ENCODE data around the gene HOXA4.

Gene HOXA4

DNA sequence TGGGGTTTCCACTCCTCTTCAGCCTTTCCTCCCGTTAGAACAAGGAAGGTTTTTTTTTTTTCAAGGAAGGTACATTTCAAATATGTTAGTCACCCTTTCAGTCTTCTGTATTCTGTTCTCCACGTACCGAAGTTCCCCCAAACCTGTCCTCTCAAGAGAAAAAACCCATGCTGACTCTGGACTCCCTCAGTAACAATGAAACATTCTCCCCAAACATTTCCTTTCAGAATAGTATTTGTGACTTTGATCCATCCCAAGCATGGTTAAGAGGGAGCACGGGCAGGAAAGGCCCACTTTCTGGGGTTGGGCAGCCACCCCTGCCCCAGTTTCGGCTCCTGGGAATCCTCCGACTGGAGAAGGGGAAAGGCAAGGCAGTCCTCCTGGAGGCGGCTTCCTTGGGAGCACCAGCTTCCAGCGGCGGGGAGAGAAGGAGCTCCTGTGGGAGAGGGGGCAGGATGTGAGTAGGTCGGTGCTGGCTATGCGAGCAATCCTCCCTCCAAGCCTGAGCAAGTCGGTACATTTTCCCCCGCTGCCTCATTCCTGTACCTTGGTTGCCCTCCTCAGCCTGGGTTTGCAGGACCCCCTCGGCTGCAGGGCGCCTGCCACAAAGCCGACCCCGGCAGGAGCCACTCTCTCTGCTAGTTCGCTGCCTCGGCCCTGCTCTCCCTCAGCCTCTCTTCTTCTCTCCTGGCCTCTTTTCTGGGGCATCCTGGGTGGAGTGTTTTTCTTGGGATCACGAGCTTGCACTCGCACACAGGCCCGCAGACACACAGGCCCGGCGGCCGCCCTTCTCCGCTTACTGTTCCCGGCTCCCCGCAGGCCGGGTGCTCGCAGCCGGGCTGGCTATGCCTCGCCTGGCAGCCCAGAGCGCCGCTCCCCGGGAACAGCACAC lies 32.6 kb downstream of the HOXA4 start:
- H3K4me1 Mint-ChIP-seq (ENCODE audit: low read depth): peaks cover 44% of the 10 kb centered on the region
- peaks cover 83% of the 10 kb centered on the region for H3K27me3 Mint-ChIP-seq
- H3K36me3 Mint-ChIP-seq (ENCODE audit: low read depth): peaks cover 7% of the 10 kb centered on the region
- H3K4me3 Mint-ChIP-seq: peak overlapping the region; percentile 82
- H3K9me3 Mint-ChIP-seq: no peaks in the 10 kb centered on the region
- no peak overlapping the region for H3K27ac Mint-ChIP-seq

DNA sequence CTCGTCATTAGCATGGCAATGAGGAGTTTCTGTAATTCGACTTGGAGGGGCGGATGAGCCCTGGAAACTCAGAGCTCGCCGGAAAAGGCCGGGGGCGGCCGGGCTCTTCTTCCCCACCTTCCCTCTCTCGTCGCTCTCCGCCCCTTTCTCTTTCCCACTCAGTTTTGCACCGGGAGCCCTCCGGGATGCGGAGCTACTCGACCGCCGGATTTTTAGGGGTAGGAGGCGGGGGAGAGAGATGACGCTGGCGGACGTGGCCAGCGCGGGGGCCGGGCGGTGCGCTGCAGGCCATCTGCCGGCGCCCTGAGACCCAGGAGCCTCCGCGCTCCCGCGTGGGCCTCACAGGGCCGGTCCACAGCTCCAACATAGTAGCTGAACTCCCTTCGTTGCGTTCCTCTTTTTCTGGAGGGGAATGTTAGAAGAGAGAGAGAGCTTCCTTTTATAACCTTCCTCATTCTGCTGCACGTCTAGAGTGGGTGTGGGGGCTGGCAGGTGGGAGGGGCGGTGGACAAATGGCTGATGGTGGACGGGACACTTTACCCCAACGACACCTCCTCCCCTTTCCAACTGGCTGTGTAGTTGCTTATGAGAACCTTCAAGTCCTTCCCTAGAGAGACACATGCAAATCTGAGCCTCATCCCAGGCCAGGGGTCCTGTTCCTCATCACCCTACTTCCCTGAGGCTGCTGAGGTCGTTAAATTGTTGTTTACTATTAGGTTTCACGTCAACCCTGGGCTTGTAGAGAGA lies 33.6 kb downstream of the HOXA4 start:
- Mint-ChIP-seq H3K4me3 (peak overlapping the region; percentile 82), H3K4me1 (ENCODE audit: low read depth) (peaks cover 36% of the 10 kb centered on the region), H3K9me3 (no peaks in the 10 kb centered on the region), H3K27ac (no peak overlapping the region), H3K36me3 (ENCODE audit: low read depth) (peaks cover 7% of the 10 kb centered on the region), H3K27me3 (peaks cover 85% of the 10 kb centered on the region)

DNA sequence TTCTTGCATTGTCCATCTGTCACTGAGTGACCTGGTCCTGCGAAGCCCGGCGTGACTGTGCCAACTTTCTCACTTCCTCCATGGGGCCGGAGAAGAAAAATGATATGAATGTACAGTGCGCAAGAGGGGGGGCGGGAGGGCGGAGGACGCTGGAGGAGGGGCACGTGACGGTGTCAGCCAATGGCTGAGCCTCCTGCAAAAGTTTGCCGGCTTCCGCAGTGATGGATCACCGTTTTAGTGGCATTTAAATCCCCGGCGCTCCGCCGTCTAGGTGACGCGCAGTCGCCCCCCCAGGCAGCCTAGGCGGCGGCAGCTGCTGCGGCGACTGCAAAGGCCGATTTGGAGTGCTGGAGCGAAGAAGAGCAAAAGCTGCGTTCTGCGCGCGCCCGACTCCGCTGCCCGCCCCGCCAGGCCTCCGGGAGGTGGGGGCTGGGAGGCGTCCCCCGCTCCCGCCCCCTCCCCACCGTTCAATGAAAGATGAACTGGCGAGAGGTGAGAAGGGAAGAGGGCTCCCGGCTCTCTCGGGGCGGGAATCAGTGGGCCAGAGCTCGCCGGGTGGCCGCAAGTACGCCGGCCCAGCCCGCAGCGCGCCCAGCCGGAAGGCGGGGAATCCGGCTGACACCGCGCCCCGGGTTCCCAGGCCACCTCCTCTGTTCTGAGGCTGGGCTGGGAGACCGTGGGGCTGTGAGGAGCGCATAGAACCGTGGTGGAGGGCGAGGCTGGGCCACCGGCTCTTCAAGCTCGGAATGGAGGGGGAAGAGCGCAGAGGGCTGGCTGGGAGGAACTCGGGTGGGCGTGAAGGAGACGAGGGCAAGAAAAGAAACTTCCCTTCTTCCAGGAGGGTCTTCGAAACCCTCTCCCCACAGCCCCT lies 34.4 kb downstream of the HOXA4 start, which contains the start of gene HOXA1:
HOXA1 (minus strand) TSS at position 104 of the 871 bp plus-strand sequence; CDS start at position 16, 88 bp downstream.
- H3K4me3 Mint-ChIP-seq: peak within 1 kb of the TSS; percentile 82
- peaks cover 85% of the 10 kb centered on the region for H3K27me3 Mint-ChIP-seq
- H3K27ac Mint-ChIP-seq: no peak within 1 kb of the TSS
- peaks cover 7% of the 10 kb centered on the region for H3K36me3 Mint-ChIP-seq (ENCODE audit: low read depth)
- H3K9me3 Mint-ChIP-seq: no peaks in the 10 kb centered on the region
- peaks cover 32% of the 10 kb centered on the region for H3K4me1 Mint-ChIP-seq (ENCODE audit: low read depth)

DNA sequence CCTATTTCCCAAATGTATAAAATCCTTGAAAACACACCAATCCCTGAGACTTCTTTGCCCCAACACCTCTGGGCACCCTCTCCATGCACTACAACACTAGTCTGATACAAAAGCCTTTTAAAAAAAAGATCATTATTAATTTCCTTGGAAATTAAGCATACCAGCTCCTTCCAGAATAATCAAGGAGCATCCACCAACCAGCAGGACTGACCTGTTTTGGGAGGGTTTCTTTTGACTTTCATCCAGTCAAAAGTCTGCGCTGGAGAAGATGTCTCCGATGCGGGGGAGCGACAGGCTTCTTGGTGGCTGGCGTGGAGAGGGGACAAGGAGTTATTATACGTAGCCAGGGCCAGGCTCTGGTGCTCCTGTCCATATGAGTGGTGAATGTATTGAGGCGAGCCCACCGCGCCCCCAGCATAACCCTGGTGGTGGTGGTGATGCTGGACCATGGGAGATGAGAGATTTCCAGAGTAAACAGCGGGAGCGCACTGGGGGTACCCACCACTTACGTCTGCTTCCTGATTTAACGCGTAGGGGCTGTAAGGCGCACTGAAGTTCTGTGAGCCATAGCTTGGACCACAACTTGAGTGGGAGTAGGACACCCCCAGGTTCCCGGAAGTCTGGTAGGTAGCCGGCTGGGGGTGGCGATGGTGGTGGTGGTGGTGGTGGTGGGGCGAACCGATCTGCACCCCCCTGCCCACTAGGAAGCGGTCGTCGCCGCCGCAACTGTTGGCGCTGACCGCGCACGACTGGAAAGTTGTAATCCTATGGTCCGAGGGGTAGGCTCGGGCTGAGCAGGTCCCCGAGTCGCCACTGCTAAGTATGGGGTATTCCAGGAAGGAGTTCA lies 35.3 kb downstream of the HOXA4 start:
- Mint-ChIP-seq H3K9me3 (no peaks in the 10 kb centered on the region), H3K36me3 (ENCODE audit: low read depth) (peaks cover 1% of the 10 kb centered on the region), H3K27ac (no peak overlapping the region), H3K4me1 (ENCODE audit: low read depth) (peaks cover 32% of the 10 kb centered on the region), H3K27me3 (peaks cover 85% of the 10 kb centered on the region), H3K4me3 (peak overlapping the region; percentile 82)

DNA sequence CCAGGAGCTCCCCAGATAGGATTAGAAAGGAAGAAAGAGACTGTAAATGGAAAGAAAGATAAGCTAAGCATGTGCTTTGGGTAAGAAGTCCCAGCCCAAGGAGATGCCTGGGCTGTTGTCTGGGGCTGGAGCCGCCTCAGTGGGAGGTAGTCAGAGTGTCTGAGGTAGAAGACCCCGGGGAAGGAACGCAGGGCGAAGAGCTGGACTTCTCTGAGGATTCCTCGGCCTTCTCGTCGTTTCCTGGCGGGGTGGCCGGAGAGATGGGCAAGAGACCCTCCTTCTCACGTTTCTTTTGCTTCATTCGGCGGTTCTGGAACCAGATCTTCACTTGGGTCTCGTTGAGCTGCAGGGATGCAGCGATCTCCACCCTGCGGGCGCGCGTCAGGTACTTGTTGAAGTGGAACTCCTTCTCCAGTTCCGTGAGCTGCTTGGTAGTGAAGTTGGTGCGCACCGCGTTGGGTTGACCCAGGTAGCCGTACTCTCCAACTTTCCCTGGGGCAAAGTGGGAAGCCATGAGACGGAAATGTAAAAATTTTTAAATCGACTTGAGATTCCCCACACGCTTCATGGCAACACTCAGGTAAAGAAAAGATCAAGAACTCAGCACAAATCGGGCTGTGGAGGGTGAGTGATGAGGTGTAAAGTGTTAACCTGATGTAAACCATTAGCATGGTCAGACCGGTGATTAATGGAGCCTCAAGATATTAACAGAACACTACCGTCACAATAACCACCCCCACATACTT lies 36.1 kb downstream of the HOXA4 start:
- H3K4me3 Mint-ChIP-seq: peak overlapping the region; percentile 82
- H3K27ac Mint-ChIP-seq: no peak overlapping the region
- H3K36me3 Mint-ChIP-seq (ENCODE audit: low read depth): no peaks in the 10 kb centered on the region

DNA sequence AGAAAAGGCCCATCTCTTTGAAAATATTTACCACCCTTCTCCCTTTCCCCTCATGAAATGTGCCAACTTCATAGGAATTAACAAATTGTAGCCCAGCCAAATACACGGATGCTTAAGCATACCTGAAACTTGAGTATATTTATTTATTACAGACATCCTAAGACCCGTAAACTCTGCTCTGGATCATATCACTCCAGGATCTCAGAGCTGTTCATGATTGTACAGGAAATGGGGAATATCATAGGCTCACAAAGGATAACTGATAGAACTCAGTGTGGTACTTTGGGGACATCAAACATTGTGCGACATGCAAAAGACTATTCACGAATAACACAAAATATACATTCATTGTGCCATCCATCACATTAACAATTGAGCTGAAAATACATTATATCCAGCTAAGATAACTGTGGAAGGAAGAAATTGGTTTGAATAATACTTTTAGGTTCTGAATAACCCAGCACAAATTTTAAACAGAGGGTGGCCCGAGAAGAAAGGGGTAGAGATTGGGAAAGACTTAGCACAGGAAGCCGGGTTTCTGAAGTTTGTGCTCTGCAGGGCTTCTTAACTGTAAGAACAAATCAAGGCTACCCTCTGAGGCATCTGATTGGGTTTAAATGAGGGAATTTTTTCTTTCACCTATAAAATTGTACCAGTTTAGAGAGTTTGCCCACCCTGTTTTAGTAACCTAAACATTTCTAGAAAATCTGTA lies 37.2 kb downstream of the HOXA4 start:
- Mint-ChIP-seq H3K4me1 (ENCODE audit: low read depth) (peaks cover 29% of the 10 kb centered on the region), H3K27ac (no peak overlapping the region), H3K9me3 (no peaks in the 10 kb centered on the region), H3K27me3 (peaks cover 86% of the 10 kb centered on the region), H3K36me3 (ENCODE audit: low read depth) (no peaks in the 10 kb centered on the region), H3K4me3 (no peak overlapping the region)

More for the DNA sequence above, 36.1 kb downstream of the HOXA4 start:
- Mint-ChIP-seq H3K4me1 (ENCODE audit: low read depth) (peaks cover 32% of the 10 kb centered on the region), H3K27me3 (peaks cover 85% of the 10 kb centered on the region), H3K9me3 (no peaks in the 10 kb centered on the region)

DNA sequence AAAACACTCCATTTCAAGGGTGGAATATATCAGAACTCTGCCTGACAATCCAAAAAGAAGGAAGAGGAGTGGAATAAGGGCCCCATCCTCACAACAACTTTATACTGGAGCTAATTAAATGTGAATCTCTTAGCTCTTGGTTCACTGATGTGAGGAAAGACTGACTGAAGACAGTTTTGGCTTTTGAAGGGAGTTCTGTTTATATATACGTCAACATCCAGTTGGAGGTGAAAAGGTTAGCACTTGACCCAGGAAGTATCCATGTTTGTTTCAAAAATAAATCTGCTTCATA lies 37.8 kb downstream of the HOXA4 start:
- no peak overlapping the region for H3K27ac Mint-ChIP-seq
- no peak overlapping the region for H3K4me3 Mint-ChIP-seq
- peaks cover 86% of the 10 kb centered on the region for H3K27me3 Mint-ChIP-seq
- H3K36me3 Mint-ChIP-seq (ENCODE audit: low read depth): no peaks in the 10 kb centered on the region
- H3K9me3 Mint-ChIP-seq: no peaks in the 10 kb centered on the region
- H3K4me1 Mint-ChIP-seq (ENCODE audit: low read depth): peaks cover 23% of the 10 kb centered on the region

DNA sequence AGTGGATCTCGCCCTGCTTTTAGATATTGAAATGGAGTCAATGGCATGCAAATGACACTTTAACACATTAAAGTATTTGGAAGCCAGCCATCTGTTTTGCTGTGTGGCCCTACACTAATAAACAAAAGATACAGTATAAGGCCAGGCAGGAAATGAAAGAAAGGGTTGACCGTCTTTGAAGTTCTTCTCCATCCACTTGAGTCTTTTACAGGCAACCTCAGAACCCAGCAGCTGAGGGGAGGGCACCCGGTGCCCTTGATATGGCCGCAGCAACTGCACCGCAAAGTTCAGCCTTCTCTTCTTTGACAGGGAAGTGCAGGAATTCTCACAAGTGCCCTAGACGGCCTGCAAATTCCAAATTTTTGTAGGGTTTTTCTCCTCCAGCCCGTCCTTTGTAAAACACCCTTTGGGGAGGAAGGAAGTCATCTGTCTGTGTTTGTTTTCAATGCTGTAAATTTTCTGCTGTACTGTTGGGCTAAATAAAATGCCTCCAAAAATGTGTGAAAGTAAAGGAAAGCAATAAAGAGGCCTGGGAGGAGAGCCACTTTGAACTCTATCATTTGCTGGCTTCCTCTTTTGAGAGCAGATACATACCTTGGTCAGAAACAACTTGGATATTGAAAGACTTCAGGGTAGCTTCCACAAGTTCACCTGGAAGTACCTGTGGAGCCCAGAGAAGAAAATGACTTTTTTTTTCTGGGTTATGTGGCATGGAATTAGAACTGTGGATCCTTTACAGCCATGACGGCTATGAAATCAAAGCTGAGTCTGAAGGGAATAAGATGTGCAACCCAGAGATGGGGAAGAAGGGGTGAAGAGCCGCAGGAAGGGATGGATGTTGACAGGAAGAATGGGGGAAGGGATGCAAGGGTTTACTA lies 38.4 kb downstream of the HOXA4 start:
- peaks cover 4% of the 10 kb centered on the region for H3K36me3 Mint-ChIP-seq (ENCODE audit: low read depth)
- H3K27ac Mint-ChIP-seq: no peak overlapping the region
- no peak overlapping the region for H3K4me3 Mint-ChIP-seq
- peaks cover 22% of the 10 kb centered on the region for H3K4me1 Mint-ChIP-seq (ENCODE audit: low read depth)
- peaks cover 86% of the 10 kb centered on the region for H3K27me3 Mint-ChIP-seq
- H3K9me3 Mint-ChIP-seq: peaks cover 2% of the 10 kb centered on the region

DNA sequence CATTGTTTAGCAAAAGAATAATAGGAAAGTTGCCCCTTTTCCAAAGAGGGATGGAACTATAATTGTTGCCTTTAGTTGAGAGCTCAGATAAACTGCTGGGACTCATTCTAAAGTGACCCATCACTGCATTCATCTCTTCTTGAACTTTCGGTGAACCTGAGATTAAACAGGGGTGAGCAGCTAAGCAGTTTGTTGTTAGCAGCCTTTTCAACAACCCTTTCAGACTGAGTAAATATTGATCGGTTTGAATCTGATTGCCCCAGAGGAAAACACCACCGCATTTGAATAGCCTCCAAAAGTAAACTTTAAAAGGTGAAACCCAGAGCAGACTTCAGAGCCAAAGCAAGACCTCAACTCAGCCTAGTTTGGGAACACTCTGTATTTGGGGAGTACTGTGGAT lies 39.5 kb downstream of the HOXA4 start:
- peaks cover 87% of the 10 kb centered on the region for H3K27me3 Mint-ChIP-seq
- H3K27ac Mint-ChIP-seq: no peak overlapping the region
- no peak overlapping the region for H3K4me3 Mint-ChIP-seq
- peaks cover 4% of the 10 kb centered on the region for H3K36me3 Mint-ChIP-seq (ENCODE audit: low read depth)
- H3K9me3 Mint-ChIP-seq: peaks cover 2% of the 10 kb centered on the region
- peaks cover 18% of the 10 kb centered on the region for H3K4me1 Mint-ChIP-seq (ENCODE audit: low read depth)

DNA sequence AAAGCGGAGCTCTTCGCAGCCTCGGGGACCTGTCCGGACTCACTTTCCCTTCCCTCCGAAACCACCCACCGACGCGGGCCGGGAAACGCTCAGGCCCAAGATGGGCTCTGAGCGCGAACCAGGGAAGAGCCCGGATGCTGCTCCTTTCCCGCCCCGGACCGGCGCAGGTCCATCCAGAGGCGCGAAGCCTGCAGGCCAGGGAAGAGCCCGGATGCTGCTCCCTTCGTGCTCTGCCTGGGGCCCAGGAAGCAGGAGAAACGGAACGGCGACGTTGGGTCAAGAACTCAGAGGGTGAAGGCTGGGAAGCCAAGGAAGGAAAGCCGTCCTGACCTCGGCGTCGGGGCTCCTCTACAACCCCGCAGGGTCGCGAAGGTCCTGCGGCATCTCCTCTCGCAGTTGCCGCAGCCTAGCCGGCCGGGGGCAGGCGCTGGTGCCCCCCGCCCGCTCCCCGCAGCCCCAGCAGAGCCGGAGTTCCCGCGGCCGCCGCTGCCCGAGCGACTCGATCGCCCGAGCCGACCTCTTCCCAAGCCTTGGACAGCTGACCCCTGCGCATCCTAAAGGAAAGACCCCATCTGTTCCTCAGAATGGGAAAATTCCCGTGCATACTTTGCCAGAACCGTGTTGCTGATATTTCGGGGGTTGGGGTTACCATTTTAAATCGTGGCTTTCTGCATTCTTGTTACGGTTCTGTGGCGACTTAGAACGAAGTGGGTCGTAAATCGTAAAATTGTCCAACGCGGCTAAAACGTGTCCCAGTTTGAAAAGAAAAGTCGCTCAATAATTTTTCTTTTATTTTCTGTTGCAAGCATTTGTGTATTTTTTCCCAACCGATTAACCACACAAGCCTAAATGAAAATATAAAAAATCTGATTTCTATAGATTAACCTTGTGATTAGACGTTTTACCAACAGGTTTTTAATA lies 42.3 kb downstream of the HOXA4 start:
- Mint-ChIP-seq H3K4me3 (no peak overlapping the region), H3K36me3 (ENCODE audit: low read depth) (peaks cover 4% of the 10 kb centered on the region), H3K4me1 (ENCODE audit: low read depth) (peaks cover 4% of the 10 kb centered on the region), H3K27ac (no peak overlapping the region), H3K27me3 (peaks cover 78% of the 10 kb centered on the region), H3K9me3 (peaks cover 2% of the 10 kb centered on the region)

DNA sequence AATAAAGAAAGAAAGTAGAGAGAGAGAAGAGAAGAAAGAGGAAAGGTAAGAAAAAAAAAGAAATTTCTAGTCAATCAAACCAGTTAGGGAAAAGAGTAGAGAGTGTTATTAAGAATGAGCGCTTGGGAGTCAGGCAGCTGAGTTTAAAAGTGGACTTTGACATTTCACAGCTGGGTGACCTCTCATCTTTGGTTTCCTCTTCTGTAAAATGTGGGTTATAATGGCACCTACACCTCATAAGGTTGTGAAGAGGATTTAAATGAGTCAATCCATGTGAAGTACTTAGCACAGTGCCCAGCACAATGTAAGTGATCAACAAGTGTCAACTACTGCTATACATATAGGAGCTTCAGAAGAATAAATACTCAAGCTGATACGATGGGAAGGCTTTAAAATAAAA lies 46.9 kb downstream of the HOXA4 start:
- H3K27me3 Mint-ChIP-seq: peaks cover 45% of the 10 kb centered on the region
- no peak overlapping the region for H3K4me3 Mint-ChIP-seq
- peaks cover 2% of the 10 kb centered on the region for H3K9me3 Mint-ChIP-seq
- H3K27ac Mint-ChIP-seq: no peak overlapping the region
- H3K36me3 Mint-ChIP-seq (ENCODE audit: low read depth): peaks cover 4% of the 10 kb centered on the region
- peaks cover 4% of the 10 kb centered on the region for H3K4me1 Mint-ChIP-seq (ENCODE audit: low read depth)

All from stimulated activated naive CD8-positive, alpha-beta T cell treated with anti-CD3 and anti-CD28 coated beads, Interleukin-15, Interleukin-2, amounts not matched to agents 100 ng/mL and 50 ng/mL, for 24 hours (primary cell).